GF-D8 (cell line): ENCODE data around the gene GRM1.

Source experiments
- DNase-seq: peaks from one replicate; lab custom pipeline; 2025; lab: John Stamatoyannopoulos, UW

GRM1 gene

DNA sequence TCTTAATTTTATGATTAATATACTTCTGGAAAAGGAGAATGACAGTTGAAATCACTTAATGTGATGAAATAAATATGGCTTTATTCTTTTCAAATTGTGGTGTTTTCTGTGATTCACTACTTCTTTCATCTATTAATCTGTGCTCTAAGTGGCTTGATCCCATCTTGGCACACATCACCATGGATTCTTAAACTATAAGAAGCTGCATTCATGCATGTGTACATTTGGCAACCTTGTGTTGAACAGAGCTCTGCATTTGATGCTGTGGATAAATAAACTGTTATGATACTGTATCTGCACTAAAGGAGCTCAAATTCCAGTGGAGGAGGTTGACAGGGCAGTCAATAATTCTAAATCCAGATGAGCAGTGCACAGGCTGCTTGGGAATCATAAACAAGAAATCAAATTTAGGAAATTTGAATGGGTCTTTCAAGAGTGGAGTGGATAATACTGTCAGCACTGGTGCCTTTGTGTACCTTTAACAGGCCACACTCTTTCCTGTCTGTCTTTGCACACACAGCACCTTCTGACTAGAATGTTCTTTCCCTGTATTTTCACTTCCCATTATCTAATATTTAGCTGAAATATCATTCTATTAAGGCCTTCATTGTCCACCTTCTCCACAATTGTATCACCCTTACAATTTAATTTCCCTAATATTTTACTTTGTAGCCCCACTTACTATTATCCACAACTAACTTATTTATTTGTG is 252.9 kb downstream of the GRM1 start:
- DNase-seq = no peak

DNA sequence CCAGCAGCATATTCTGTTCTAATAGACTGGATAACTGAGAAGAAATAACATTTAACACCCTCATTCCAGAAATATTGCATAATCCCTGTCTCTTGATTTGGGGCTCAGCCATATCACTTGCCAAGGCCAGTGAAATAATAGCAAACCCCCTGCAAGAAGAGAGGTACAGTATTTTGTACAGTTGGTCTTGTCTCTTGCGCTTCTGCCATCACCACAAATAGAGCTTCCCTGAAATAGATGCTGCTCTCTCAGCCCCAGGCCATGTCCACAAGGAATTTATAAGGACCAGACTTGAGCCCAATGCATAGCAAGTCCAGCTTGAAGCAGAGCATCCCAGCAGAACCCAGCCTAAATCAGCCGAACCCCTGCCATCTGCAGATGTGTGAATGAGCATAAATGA is 254.0 kb downstream of the GRM1 start:
- DNase-seq = no peak

DNA sequence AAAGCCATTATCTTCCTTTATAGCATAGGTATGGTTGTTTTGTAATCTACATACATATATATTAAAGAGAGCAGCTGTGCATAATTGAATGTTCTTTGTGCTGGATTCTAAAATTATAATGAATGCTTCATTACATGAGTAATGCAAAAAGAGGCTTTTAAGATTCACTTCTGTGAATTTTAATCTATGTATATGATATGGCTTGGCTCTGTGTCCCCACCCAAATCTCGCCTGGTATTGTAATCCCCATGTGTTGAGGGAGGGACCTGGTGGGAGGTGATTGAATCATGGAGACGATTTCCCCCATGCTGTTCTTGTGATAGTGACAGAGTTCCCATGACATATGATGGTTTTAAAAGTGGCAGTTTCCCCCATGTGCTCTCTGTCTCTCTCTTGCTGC is 255.4 kb downstream of the GRM1 start:
- no peak for DNase-seq

DNA sequence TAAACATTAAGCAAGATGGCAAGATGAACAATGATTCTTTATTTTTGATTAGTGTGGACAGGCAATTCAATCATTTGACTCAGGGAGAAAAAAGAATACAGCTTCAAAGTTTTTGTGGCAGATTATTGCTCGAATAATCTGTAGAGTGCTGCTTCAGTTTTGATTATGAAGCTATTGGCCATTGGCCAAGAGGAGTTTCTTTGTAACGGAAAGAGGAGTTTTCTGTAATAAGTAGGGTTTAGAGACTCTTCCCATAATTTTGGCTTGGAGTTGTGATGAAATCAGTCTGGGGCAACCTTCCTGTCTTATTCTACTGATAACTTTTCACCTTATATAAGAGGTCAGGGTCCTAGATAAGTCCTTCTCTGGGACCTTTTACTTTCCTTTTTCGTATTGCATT is 258.1 kb downstream of the GRM1 start:
- peak; percentile 22 for DNase-seq

DNA sequence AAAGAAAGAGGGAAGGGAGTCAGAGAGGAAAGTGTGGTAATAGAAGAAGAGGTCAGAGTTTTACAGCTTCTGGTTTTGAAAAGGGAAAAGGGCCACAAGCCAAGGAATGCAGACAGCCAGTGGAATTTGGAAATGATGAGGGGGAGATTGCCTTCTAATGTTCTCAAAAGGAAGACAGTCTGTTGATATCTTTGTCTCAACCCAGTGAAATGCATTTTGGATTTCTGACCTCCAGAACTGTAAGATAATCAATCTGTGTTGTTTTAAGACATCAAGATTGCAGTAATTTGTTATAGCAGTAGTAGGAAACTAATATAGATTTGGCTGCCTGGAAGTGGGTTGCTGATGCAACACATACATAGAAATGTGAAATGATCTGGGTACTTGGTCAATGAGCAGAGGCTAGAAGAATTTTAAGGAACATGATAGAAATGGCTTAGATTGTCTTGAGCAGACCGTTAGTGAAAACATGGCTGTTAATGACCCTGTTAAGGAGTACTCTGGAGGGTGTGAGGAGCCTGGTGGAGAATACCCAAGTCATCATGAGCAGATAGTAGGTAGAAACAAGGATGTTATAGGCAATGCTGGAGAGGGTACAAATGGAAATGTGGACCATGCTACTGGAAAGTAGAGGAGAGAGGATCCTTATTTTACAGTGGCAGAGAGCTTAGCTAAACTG is 259.0 kb downstream of the GRM1 start:
- DNase-seq = peak; percentile 30

GRCh38 chr6:146289816-146290588 is 261.1 kb downstream of the GRM1 start:
- no peak for DNase-seq

DNA sequence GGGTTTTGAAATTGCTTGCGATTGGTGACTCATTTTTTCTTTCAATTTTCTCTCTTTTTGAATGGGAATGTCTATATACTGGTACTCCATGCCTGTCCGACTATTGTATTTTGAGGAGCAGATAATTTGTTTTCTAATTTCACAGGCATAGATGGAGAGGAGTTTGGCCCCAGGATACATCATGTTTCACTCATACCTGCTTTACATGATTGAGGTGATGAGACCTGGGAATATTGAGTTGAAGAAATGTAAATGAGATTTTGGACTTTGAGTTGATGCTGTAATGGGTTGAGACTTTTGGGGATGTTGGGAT is 261.7 kb downstream of the GRM1 start:
- no peak for DNase-seq

DNA sequence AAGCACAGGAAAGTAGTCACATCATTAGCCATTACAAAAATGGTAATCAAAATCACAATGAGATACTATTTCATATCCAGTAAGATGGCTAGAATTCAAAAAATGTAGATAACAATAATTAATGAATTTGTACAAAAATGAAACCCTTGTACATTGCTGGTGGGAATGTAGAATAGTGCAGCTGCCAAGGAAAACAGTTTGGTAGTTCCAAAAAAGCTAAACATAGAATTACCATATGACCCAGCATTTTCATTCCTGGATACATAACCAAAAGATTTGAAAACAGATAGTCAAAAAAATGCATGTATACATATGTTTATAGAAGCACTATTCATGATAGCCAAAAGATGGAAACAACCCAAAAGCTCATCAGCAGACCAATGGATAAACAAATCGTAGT is 263.6 kb downstream of the GRM1 start:
- no peak for DNase-seq

- DNase-seq = no peak
Measured at GRCh38 chr6:146295695-146296094, 266.8 kb downstream of the GRM1 start.

GRCh38 chr6:146297815-146298214 is 269.0 kb downstream of the GRM1 start:
- no peak for DNase-seq

GRCh38 chr6:146300521-146300920 is 271.7 kb downstream of the GRM1 start:
- DNase-seq = no peak

DNA sequence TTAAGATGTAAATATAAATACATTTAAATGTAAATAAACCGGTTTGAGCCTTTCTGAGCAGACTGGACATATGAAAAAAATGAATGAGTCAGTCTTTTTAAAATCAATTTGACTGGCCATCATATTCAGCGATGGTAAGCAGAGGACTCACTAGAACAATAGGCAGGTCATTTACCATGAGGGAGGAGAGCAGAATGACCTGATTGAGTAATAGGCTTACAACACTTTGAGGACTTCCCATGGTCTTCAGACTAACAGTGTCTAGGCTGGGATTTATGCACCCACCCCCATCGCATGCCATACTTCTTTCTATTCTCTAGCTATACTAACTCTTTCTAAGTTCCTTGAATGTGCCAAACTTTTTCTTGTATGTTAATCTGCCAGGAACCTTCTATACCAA is 272.9 kb downstream of the GRM1 start:
- DNase-seq = no peak

DNA sequence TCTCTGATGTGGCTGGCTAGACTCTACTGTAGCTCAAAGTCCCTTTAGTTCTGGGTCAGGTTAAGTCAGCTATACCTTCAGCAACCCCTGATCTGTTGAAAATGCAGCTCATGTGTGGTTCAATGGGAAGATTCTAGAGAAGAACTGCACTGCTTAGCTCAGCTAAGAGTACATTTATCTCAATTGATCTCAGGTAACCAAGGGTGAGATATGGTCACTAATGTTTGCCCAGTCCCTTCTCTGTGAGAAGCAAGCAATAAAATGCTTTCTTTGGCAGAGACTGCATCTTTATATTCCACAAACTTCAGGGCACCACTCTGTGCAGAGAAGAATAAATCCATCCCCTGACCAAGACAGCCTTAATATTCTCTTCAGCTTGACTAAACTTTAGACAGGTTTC is 274.1 kb downstream of the GRM1 start:
- DNase-seq = no peak

DNA sequence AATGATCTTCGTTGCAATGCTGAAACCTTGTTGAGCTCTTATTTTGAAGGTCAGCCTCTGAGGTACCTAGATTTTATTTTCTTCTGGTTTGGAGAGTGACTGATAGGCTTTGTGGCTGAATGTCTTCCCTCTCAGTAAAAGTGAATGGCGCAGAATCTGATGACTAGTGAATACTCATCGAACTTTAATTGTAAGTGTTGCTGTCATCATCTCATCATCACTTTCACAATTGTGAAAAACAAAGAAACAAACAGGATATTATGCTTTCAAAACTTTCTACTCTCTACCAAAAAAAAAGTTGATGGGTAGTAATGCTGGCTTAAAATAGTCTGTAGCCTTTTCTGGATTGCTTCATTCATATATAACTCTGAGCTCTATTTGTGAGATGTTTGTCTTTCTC is 275.3 kb downstream of the GRM1 start:
- no peak for DNase-seq

GRCh38 chr6:146305092-146305491 is 276.2 kb downstream of the GRM1 start:
- DNase-seq = no peak

- no peak for DNase-seq
Measured at GRCh38 chr6:146305951-146306350, 277.1 kb downstream of the GRM1 start.

DNA sequence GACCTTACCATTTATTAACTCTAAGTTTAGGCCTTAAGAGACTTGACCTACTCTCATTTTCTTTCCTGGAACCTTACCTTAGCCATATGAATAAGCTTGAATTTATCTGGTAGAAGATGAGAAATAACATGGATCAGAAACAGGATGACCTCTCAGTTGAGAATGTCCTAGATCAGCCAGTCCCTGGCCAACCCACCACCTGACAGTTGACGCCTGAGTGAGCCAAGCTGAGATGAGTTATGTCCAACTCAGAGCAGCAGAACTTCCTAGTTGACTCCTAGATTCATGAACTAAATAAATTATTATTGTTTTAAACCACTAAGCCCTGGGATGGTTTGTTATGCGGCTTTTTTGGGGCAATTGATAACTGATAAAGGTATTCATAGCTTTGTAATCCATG is 281.8 kb downstream of the GRM1 start:
- DNase-seq = no peak

- DNase-seq = no peak
Measured at GRCh38 chr6:146311079-146311478, 282.2 kb downstream of the GRM1 start.

DNA sequence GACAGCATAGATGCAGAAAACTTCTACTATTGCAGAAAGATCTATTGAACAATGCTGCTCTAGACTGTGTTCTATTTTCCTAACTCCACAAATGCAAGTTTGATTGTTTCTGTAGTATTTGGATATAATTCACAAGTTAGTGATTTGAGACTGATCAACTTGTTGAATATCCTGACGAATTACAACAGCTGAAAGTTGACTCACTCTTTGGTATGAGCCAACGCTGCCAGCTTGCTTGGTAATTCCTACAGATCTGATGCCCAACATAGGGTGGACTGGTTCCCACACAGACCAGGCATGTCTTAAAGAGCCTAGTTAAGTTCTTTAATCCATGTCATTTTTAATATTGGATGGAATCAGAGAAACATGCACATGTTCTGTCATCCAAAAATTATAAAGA is 283.7 kb downstream of the GRM1 start:
- no peak for DNase-seq

GRCh38 chr6:146315381-146316174 is 286.7 kb downstream of the GRM1 start:
- no peak for DNase-seq

GRCh38 chr6:146316175-146316495 is 287.3 kb downstream of the GRM1 start:
- no peak for DNase-seq

GRCh38 chr6:146331013-146331412 is 302.2 kb downstream of the GRM1 start:
- DNase-seq = no peak

GRCh38 chr6:146335336-146335735 is 306.5 kb downstream of the GRM1 start:
- no peak for DNase-seq
